CD4-positive, CD25-positive, alpha-beta regulatory T cell (primary cell): ENCODE results near the gene KATNIP. TPM values are rescaled to one million over a fixed set of nuclear protein-coding genes. Genes with fewer than 3 reads are reported as not detected.

ENCODE experiments used
- ATAC-seq, 2 donors: fragments of 150-1000 bp; cut with Tn5 transposase; one replicate each; pipeline ENCODE4 v1.10.0; 2021; ENCODE audit warnings: low read depth in 2 of 2, moderate number of reproducible peaks in 2 of 2, moderate library complexity in 1 of 2
- DNase-seq, 3 donors: peaks; one replicate each; pipeline versions ENCODE4 v3.0.0 to v3.0.0-alpha.2; 2012 to 2022; ENCODE audit warnings: mixed read lengths in 1 of 3
- H3K27ac ChIP-seq: one replicate; pipeline ENCODE4 v1.7.0; 2013; ENCODE audit warnings: mild to moderate bottlenecking, low read length; ENCODE audit not compliant: insufficient read depth, poor library complexity, severe bottlenecking
- H3K27me3 ChIP-seq: one replicate; pipeline ENCODE4 v1.7.0; 2013; ENCODE audit warnings: low read length; ENCODE audit not compliant: control insufficient read depth, insufficient read depth
- H3K36me3 ChIP-seq: one replicate; pipeline ENCODE4 v1.7.0; 2013; ENCODE audit warnings: mild to moderate bottlenecking, low read length, moderate library complexity; ENCODE audit not compliant: control insufficient read depth, insufficient read depth
- H3K4me1 ChIP-seq: 2 replicates; pipeline ENCODE4 v1.7.0; 2013; ENCODE audit warnings: mild to moderate bottlenecking, low read length; ENCODE audit not compliant: insufficient read depth, control insufficient read depth, poor library complexity, severe bottlenecking
- H3K4me3 ChIP-seq: one replicate; pipeline ENCODE4 v1.7.0; 2013; ENCODE audit warnings: low read depth, mild to moderate bottlenecking, low read length, moderate library complexity
- H3K9me3 ChIP-seq, 2 experiments: 1 replicate in 1 of 2; 2 replicates in 1 of 2; pipeline ENCODE4 v1.7.0; 2013; ENCODE audit warnings: low read length in 2 of 2, mild to moderate bottlenecking in 1 of 2, moderate library complexity in 1 of 2; ENCODE audit not compliant: control insufficient read depth in 2 of 2
- H3K27ac Mint-ChIP-seq, 3 donors: one replicate each; pipeline ENCODE4 v1.8.0; 2020 to 2022; ENCODE audit warnings: mild to moderate bottlenecking in 3 of 3, mixed read lengths in 3 of 3, moderate library complexity in 2 of 3
- H3K27me3 Mint-ChIP-seq: one replicate; pipeline ENCODE4 v1.8.0; 2022; ENCODE audit warnings: mild to moderate bottlenecking, mixed read lengths
- H3K36me3 Mint-ChIP-seq: one replicate; pipeline ENCODE4 v1.8.0; 2020; ENCODE audit warnings: mixed read lengths
- H3K4me1 Mint-ChIP-seq, 4 donors: one replicate each; pipeline ENCODE4 v1.8.0; 2020 to 2022; ENCODE audit warnings: mixed read lengths in 4 of 4, mild to moderate bottlenecking in 1 of 4
- H3K4me3 Mint-ChIP-seq, 4 donors: one replicate each; pipeline ENCODE4 v1.8.0; 2020 to 2022; ENCODE audit warnings: mild to moderate bottlenecking in 4 of 4, mixed read lengths in 4 of 4, moderate library complexity in 3 of 4
- H3K9me3 Mint-ChIP-seq, 7 donors: one replicate each; pipeline ENCODE4 v1.8.0; 2020 to 2022; ENCODE audit warnings: mixed read lengths in 7 of 7, mild to moderate bottlenecking in 3 of 7, moderate library complexity in 2 of 7
- polyA plus RNA-seq, 4 donors: library from polyadenylated mRNA; unstranded; fragments of 300-500 nt; fragmentation: Illumina TruSeq; gene quantifications; one replicate each; pipeline ENCODE4 v1.2.3, GENCODE V29; 2021
- total RNA-seq: library from RNA; stranded (reverse); gene quantifications from one replicate; pipeline ENCODE4 v1.2.3, GENCODE V29; 2022

KATNIP gene
- total and polyA plus RNA-seq, 5 donors from 2014 or later: 1.4 to 31.5 (median 3.4) TPM

DNA sequence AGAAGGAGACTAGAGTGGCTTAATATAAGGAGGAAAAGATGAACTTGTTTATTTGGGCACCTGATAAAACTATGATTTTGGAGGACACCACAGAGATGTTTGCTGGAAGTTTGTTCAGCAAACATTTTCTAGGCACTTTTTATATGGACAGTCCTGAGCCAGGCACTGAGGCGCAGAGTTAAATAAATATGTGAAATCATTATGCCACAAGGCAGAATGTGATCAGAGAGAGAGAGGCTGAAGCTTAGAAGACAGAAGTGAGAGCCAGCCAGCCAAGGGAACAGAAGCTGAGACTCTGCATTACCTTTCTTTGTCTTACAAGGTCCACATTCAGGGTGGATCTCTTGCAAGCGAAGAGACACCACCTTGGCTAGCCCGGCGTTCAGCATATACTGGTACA is 21.6 kb upstream of the KATNIP start:
- H3K36me3 ChIP-seq: peaks cover 93% of the 10 kb centered on the region
- no peak for ATAC-seq
- no peaks in the 10 kb centered on the region for H3K27me3 ChIP-seq
- H3K27ac ChIP-seq: no peak overlapping the region
- no peaks in the 10 kb centered on the region for H3K9me3 ChIP-seq
- no peak overlapping the region for H3K4me3 Mint-ChIP-seq
- H3K4me1 Mint-ChIP-seq: peaks cover 0 to 2% (median 0%) of the 10 kb centered on the region in 4 donors
- no peaks in the 10 kb centered on the region for H3K9me3 Mint-ChIP-seq
- no peak overlapping the region for H3K4me3 ChIP-seq
- no peak for DNase-seq
- no peak overlapping the region for H3K27ac Mint-ChIP-seq
- no peaks in the 10 kb centered on the region for H3K27me3 Mint-ChIP-seq
- H3K4me1 ChIP-seq: no peaks in the 10 kb centered on the region
- peaks cover 63% of the 10 kb centered on the region for H3K36me3 Mint-ChIP-seq

DNA sequence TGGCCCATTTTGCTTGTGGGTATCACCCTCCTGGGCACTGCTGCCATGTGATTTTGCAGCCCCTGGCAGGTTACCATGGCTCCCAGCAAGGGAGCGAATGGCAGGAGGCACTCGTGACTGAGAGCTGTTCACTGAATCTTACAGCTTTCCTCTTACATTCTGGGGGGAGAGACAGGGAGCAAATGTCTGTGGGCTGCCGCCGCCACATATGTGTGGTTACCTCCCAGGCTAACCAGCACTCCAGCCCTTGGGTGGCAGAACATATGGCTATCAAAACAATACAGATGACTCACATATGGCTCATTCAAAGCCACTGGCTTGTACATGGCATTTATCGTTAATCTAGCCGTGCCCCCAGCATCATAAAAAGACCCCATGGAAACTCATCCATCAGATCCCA is 20.0 kb upstream of the KATNIP start:
- H3K27me3 Mint-ChIP-seq: no peaks in the 10 kb centered on the region
- Histone ChIP-seq H3K9me3 (no peaks in the 10 kb centered on the region), H3K4me1 (no peaks in the 10 kb centered on the region), H3K27me3 (no peaks in the 10 kb centered on the region), H3K27ac (no peak overlapping the region), H3K36me3 (peaks cover 92% of the 10 kb centered on the region), H3K4me3 (no peak overlapping the region)
- no peaks in the 10 kb centered on the region for H3K9me3 Mint-ChIP-seq
- H3K36me3 Mint-ChIP-seq: peaks cover 69% of the 10 kb centered on the region
- DNase-seq (no peak), ATAC-seq (no peak)
- peaks cover 0 to 5% (median under 1%) of the 10 kb centered on the region in 4 donors for H3K4me1 Mint-ChIP-seq
- peak overlapping the region in 2 of 3 donors; percentile 11 to 77 for H3K27ac Mint-ChIP-seq
- H3K4me3 Mint-ChIP-seq: no peak overlapping the region

- H3K27me3 ChIP-seq: no peaks in the 10 kb centered on the region
- Mint-ChIP-seq H3K9me3 (no peaks in the 10 kb centered on the region), H3K4me1 (peaks cover 0 to 5% (median under 1%) of the 10 kb centered on the region in 4 donors), H3K36me3 (peaks cover 70% of the 10 kb centered on the region), H3K27me3 (no peaks in the 10 kb centered on the region), H3K27ac (peak overlapping the region in 1 of 3 donors; percentile 11), H3K4me3 (no peak overlapping the region)
- no peak for ATAC-seq
- H3K27ac ChIP-seq: no peak overlapping the region
- H3K36me3 ChIP-seq: peaks cover 89% of the 10 kb centered on the region
- no peak overlapping the region for H3K4me3 ChIP-seq
- no peaks in the 10 kb centered on the region for H3K9me3 ChIP-seq
- no peaks in the 10 kb centered on the region for H3K4me1 ChIP-seq
- no peak for DNase-seq
Measured at GRCh38 chr16:27531186-27531585, 18.8 kb upstream of the KATNIP start.

GRCh38 chr16:27531826-27532800 is 17.8 kb upstream of the KATNIP start:
- no peak overlapping the region for H3K4me3 ChIP-seq
- peaks cover 0 to 5% (median under 1%) of the 10 kb centered on the region in 4 donors for H3K4me1 Mint-ChIP-seq
- no peaks in the 10 kb centered on the region for H3K4me1 ChIP-seq
- no peaks in the 10 kb centered on the region for H3K9me3 Mint-ChIP-seq
- H3K36me3 ChIP-seq: peaks cover 90% of the 10 kb centered on the region
- DNase-seq: no peak
- no peak overlapping the region for H3K4me3 Mint-ChIP-seq
- no peaks in the 10 kb centered on the region for H3K9me3 ChIP-seq
- no peak overlapping the region for H3K27ac ChIP-seq
- H3K27me3 ChIP-seq: no peaks in the 10 kb centered on the region
- no peak for ATAC-seq
- H3K27me3 Mint-ChIP-seq: no peaks in the 10 kb centered on the region
- H3K27ac Mint-ChIP-seq: peak overlapping the region; percentile 24 to 78 (median 39)
- H3K36me3 Mint-ChIP-seq: peaks cover 74% of the 10 kb centered on the region

DNA sequence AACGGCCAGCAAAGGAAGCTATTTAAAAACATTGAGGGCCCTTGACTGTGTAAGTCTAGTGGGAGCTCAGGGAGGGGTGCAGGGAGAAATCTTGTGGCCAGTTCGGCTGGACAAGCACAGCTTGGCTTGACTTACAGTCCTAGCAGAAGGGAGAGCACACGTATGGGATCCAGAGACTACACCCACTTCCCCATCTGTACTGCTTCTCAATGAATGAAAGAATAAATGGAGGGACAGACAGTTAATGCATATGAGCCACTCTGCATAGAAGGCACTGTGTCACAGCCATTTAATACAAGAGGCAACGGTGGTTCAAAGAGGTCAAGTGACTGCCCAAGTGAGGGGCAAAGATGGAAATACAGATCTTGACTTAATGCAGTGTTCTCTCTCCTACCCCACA is 15.7 kb upstream of the KATNIP start:
- DNase-seq (no peak), ATAC-seq (no peak)
- Mint-ChIP-seq H3K27ac (no peak overlapping the region), H3K4me3 (no peak overlapping the region), H3K9me3 (no peaks in the 10 kb centered on the region), H3K4me1 (peaks cover 0 to 5% (median 3%) of the 10 kb centered on the region in 4 donors), H3K36me3 (peaks cover 80% of the 10 kb centered on the region), H3K27me3 (no peaks in the 10 kb centered on the region)
- H3K27me3 ChIP-seq: no peaks in the 10 kb centered on the region
- peaks cover 89% of the 10 kb centered on the region for H3K36me3 ChIP-seq
- no peak overlapping the region for H3K4me3 ChIP-seq
- H3K27ac ChIP-seq: no peak overlapping the region
- H3K4me1 ChIP-seq: no peaks in the 10 kb centered on the region
- H3K9me3 ChIP-seq: no peaks in the 10 kb centered on the region

DNA sequence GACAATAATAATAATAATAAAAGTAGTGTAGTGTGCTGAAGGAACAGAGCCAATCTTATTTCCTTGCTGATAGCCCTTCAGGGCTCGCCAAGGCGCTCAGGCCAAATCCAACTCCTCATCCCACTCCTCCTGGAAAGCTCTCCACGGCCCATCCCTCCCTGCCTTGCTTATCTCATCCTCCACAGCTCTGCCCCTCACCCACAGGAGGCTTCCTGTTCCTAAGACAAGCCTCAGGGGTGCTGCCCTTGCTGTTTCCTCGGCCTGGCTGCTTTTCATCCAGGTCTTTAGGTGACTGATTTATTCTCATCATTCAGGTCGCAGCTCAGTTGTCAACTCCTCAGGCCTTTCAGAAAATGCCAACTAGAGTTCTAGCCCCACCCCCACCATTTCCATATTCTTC is 11.4 kb upstream of the KATNIP start:
- Mint-ChIP-seq H3K4me3 (no peak overlapping the region), H3K36me3 (peaks cover 77% of the 10 kb centered on the region), H3K27ac (no peak overlapping the region)

GRCh38 chr16:27539120-27539519 is 10.8 kb upstream of the KATNIP start:
- Mint-ChIP-seq H3K4me3 (peak overlapping the region in 1 of 4 donors; percentile 27), H3K4me1 (peaks cover 4 to 11% (median 7%) of the 10 kb centered on the region in 4 donors), H3K9me3 (peaks cover 0 to 6% (median 0%) of the 10 kb centered on the region in 7 donors), H3K27me3 (no peaks in the 10 kb centered on the region), H3K27ac (peak overlapping the region in 1 of 3 donors; percentile 59), H3K36me3 (peaks cover 77% of the 10 kb centered on the region)
- ATAC-seq (no peak), DNase-seq (peak in 1 of 3 donors; percentile 7)
- Histone ChIP-seq H3K9me3 (no peaks in the 10 kb centered on the region), H3K4me3 (no peak overlapping the region), H3K36me3 (peaks cover 89% of the 10 kb centered on the region), H3K27me3 (no peaks in the 10 kb centered on the region), H3K27ac (no peak overlapping the region), H3K4me1 (no peaks in the 10 kb centered on the region)

More for the DNA sequence above, 11.4 kb upstream of the KATNIP start:
- Histone ChIP-seq H3K4me3 (no peak overlapping the region), H3K9me3 (no peaks in the 10 kb centered on the region), H3K36me3 (peaks cover 87% of the 10 kb centered on the region), H3K27me3 (no peaks in the 10 kb centered on the region), H3K27ac (no peak overlapping the region), H3K4me1 (no peaks in the 10 kb centered on the region)
- ATAC-seq (no peak), DNase-seq (no peak)
- Mint-ChIP-seq H3K4me1 (peaks cover 4 to 8% (median 7%) of the 10 kb centered on the region in 4 donors), H3K27me3 (no peaks in the 10 kb centered on the region), H3K9me3 (peaks cover 0 to 6% (median 0%) of the 10 kb centered on the region in 7 donors)
